ENCODE measurements around the gene RAB8B. TPM values are rescaled to one million over a fixed set of nuclear protein-coding genes. Genes with fewer than 3 reads are reported as not detected.

RAB8B gene
- total and polyA plus RNA-seq, 7 donors: 6.5 to 30.4 (median 21.7) TPM

DNA sequence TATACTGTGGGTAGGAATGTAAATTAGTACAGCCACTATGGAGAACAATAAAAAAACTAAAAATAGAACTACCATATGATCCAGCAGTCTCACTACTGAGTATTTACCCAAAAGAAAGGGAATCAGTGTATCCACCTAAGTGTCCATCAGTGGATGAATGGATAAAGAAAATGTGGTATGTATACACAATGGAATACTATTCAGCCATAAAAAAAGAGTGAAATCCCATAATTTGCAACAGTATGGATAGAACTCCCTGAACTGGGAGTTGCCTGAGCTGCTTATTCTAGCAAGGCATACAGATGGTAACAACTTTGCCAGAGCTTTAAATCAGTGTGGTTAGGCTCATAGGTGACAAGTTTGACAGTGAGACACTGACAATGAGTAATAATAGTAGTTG is 71.9 kb downstream of the RAB8B start:
- H3K27me3 ChIP-seq: no peaks in the 10 kb centered on the region
- intact Hi-C loops (cut with DNase I): no loop called here
- TF ChIP-seq, protein P1, sequence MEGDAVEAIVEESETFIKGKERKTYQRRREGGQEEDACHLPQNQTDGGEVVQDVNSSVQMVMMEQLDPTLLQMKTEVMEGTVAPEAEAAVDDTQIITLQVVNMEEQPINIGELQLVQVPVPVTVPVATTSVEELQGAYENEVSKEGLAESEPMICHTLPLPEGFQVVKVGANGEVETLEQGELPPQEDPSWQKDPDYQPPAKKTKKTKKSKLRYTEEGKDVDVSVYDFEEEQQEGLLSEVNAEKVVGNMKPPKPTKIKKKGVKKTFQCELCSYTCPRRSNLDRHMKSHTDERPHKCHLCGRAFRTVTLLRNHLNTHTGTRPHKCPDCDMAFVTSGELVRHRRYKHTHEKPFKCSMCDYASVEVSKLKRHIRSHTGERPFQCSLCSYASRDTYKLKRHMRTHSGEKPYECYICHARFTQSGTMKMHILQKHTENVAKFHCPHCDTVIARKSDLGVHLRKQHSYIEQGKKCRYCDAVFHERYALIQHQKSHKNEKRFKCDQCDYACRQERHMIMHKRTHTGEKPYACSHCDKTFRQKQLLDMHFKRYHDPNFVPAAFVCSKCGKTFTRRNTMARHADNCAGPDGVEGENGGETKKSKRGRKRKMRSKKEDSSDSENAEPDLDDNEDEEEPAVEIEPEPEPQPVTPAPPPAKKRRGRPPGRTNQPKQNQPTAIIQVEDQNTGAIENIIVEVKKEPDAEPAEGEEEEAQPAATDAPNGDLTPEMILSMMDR (IDR thresholded peaks at IDR 0.05): no peak
- no peak for TF ChIP-seq POLR2AphosphoS5 (IDR thresholded peaks at IDR 0.05)
- TF ChIP-seq POLR2A (IDR thresholded peaks at IDR 0.05): no peak
- TF ChIP-seq EP300 (IDR thresholded peaks at IDR 0.05): no peak
- H3K4me1 ChIP-seq: no peaks in the 10 kb centered on the region
- DNase-seq: no peak
- H3K27ac ChIP-seq: no peak overlapping the region
- peaks cover 3 to 53% (median 7%) of the 10 kb centered on the region in 4 donors for H3K36me3 ChIP-seq
- H3K9me3 ChIP-seq: no peaks in the 10 kb centered on the region
- H3K4me3 ChIP-seq: no peak overlapping the region

DNA sequence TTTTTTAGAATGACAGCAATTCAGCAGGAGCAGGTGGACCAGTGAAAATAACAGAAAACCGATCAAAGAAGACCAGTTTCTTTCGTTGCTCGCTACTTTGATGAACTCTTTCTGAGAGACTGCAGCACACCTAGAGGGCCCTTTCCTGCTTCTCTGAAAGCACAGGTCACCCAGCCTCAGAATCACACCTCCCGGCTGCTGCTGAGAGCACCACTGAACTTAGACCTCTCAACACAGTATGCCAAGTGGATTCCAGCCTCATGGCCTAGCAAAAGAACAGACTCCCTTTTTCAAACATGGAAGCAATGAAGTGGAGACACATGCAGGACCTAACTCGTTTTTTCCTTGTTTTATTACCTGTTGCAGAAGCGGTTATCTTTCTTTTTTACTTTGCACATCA is 74.1 kb downstream of the RAB8B start:
- Histone ChIP-seq H3K27ac (no peak overlapping the region), H3K4me3 (no peak overlapping the region), H3K36me3 (peaks cover 3 to 53% (median 7%) of the 10 kb centered on the region in 4 donors), H3K4me1 (no peaks in the 10 kb centered on the region), H3K9me3 (no peaks in the 10 kb centered on the region), H3K27me3 (no peaks in the 10 kb centered on the region)
- intact Hi-C loops (cut with DNase I): no loop called here
- WGBS, 2 donors: 83 to 88% methylated on average over 6 of the region's 6 CpGs
- DNase-seq: no peak
- TF ChIP-seq POLR2A (IDR thresholded peaks at IDR 0.05) (no peak), POLR2AphosphoS5 (IDR thresholded peaks at IDR 0.05) (no peak), EP300 (IDR thresholded peaks at IDR 0.05) (no peak)
- TF ChIP-seq, protein P1 (IDR thresholded peaks at IDR 0.05): no peak

DNA sequence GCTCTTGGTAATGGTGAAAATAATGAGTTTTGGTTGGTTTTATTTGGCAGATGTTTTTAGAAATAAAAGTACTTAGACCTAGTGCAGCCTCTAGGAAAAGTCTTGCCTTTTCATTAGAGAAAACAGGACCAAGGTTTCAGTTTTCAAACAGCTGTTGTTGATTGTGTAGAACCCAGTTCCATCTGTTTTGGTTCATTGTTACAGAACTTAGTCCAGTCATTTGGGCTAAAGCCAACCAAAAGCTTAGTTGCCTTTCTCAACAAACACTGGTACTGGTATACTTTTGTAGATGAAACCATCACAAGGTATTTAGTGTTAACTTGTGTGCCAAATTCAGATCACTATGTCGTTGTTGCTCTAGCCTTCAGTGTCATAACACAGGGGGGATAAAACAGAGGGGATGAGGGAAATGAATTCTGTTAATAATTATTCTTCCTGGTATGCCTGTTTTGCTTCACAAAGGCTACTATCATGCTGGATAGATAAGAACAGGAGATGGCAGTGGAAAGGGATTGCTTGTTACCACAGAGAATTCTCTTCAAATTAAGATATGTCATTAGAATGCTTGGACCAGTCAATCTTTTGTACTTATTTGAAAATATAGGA is 75.4 kb downstream of the RAB8B start:
- H3K36me3 ChIP-seq: peaks cover 3 to 44% (median 5%) of the 10 kb centered on the region in 4 donors
- H3K4me1 ChIP-seq: no peaks in the 10 kb centered on the region
- H3K9me3 ChIP-seq: no peaks in the 10 kb centered on the region
- H3K27ac ChIP-seq: no peak overlapping the region
- 34 to 70% methylated on average over 1 of the region's 1 CpG for WGBS, 2 donors
- TF ChIP-seq POLR2AphosphoS5 (IDR thresholded peaks at IDR 0.05) (no peak), POLR2A (IDR thresholded peaks at IDR 0.05) (no peak), EP300 (IDR thresholded peaks at IDR 0.05) (no peak)
- TF ChIP-seq, protein P1 (IDR thresholded peaks at IDR 0.05): no peak
- DNase-seq: no peak
- intact Hi-C loops (cut with DNase I): no loop called here
- H3K27me3 ChIP-seq: no peaks in the 10 kb centered on the region
- H3K4me3 ChIP-seq: no peak overlapping the region

DNA sequence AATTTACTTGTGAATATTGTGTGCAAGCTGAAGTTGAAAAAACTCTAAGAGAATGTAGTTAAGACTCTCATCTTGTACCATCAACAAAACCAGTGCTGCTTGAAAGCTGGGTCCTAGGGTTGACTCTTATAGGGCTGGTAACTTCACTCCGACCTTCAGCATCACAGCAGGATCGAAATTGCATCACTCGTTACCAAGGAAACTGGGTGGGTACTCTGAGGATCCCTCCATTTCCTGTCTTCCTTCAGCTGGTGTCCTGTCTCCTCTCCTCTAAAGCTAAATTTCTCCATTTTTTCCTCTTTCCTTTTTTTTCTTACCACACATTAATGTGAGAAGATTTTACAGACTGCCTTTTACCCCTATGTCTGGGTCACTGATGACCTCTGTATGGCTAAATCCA is 85.0 kb downstream of the RAB8B start:
- DNase-seq: no peak
- TF ChIP-seq POLR2A (IDR thresholded peaks at IDR 0.05) (no peak), POLR2AphosphoS5 (IDR thresholded peaks at IDR 0.05) (no peak), EP300 (IDR thresholded peaks at IDR 0.05) (no peak)
- TF ChIP-seq, protein P1 (IDR thresholded peaks at IDR 0.05): no peak
- no peaks in the 10 kb centered on the region for H3K36me3 ChIP-seq
- no peaks in the 10 kb centered on the region for H3K27me3 ChIP-seq
- no peak overlapping the region for H3K27ac ChIP-seq
- H3K9me3 ChIP-seq: no peaks in the 10 kb centered on the region
- no peak overlapping the region for H3K4me3 ChIP-seq
- intact Hi-C loops (cut with DNase I): loop anchor here (10.0 kb wide), 1 partner anchor 150 kb away; the partner anchor contains the start of gene LACTB
- 81 to 86% methylated on average over 3 of the region's 3 CpGs for WGBS, 2 donors
- H3K4me1 ChIP-seq: peaks cover 0 to 14% (median 6%) of the 10 kb centered on the region in 4 donors
